ENCODE data around the gene AGPAT4.

Gene AGPAT4

GRCh38 chr6:161222706-161223234 is 51.1 kb downstream of the AGPAT4 start:
- TF ChIP-seq MAX (IDR thresholded peaks at IDR 0.05; ENCODE audit: low read depth, low read length) (no peak), POLR2A (IDR thresholded peaks at IDR 0.05; ENCODE audit: extremely low read depth, insufficient read length) (no peak), MYC (IDR thresholded peaks at IDR 0.05; ENCODE audit: low read depth, low read length) (no peak), CTCF (IDR thresholded peaks at IDR 0.05; ENCODE audit: low read depth, low read length) (no peak)
- no peak for DNase-seq (ENCODE audit: low read depth)
- no peak overlapping the region for H3K4me3 ChIP-seq (ENCODE audit: low read depth, low read length)

GRCh38 chr6:161220346-161220745 is 53.5 kb downstream of the AGPAT4 start:
- no peak overlapping the region for H3K4me3 ChIP-seq (ENCODE audit: low read depth, low read length)
- TF ChIP-seq CTCF (IDR thresholded peaks at IDR 0.05; ENCODE audit: low read depth, low read length) (no peak), MYC (IDR thresholded peaks at IDR 0.05; ENCODE audit: low read depth, low read length) (no peak), MAX (IDR thresholded peaks at IDR 0.05; ENCODE audit: low read depth, low read length) (no peak), POLR2A (IDR thresholded peaks at IDR 0.05; ENCODE audit: extremely low read depth, insufficient read length) (no peak)
- DNase-seq (ENCODE audit: low read depth), result peak; percentile 28

GRCh38 chr6:161219680-161220079 is 54.2 kb downstream of the AGPAT4 start:
- DNase-seq (ENCODE audit: low read depth), result no peak
- H3K4me3 ChIP-seq (ENCODE audit: low read depth, low read length), result no peak overlapping the region
- TF ChIP-seq MYC (IDR thresholded peaks at IDR 0.05; ENCODE audit: low read depth, low read length) (no peak), CTCF (IDR thresholded peaks at IDR 0.05; ENCODE audit: low read depth, low read length) (no peak), MAX (IDR thresholded peaks at IDR 0.05; ENCODE audit: low read depth, low read length) (no peak), POLR2A (IDR thresholded peaks at IDR 0.05; ENCODE audit: extremely low read depth, insufficient read length) (no peak)

- TF ChIP-seq POLR2A (IDR thresholded peaks at IDR 0.05; ENCODE audit: extremely low read depth, insufficient read length) (no peak), MAX (IDR thresholded peaks at IDR 0.05; ENCODE audit: low read depth, low read length) (no peak), MYC (IDR thresholded peaks at IDR 0.05; ENCODE audit: low read depth, low read length) (no peak), CTCF (IDR thresholded peaks at IDR 0.05; ENCODE audit: low read depth, low read length) (peak; percentile 11)
- H3K4me3 ChIP-seq (ENCODE audit: low read depth, low read length), result no peak overlapping the region
- no peak for DNase-seq (ENCODE audit: low read depth)
Observed at GRCh38 chr6:161218222-161218621, 55.6 kb downstream of the AGPAT4 start.

- DNase-seq (ENCODE audit: low read depth), result no peak
- TF ChIP-seq MYC (IDR thresholded peaks at IDR 0.05; ENCODE audit: low read depth, low read length) (no peak), MAX (IDR thresholded peaks at IDR 0.05; ENCODE audit: low read depth, low read length) (no peak), POLR2A (IDR thresholded peaks at IDR 0.05; ENCODE audit: extremely low read depth, insufficient read length) (no peak), CTCF (IDR thresholded peaks at IDR 0.05; ENCODE audit: low read depth, low read length) (no peak)
- H3K4me3 ChIP-seq (ENCODE audit: low read depth, low read length), result no peak overlapping the region
Observed at GRCh38 chr6:161217628-161218027, 56.2 kb downstream of the AGPAT4 start.

All from NB4 (cell line).